Nephron progenitor cell (in vitro differentiated cells): Measurements from ENCODE around the gene TMEM203.

Source experiments
- DNase-seq: peaks from one replicate; pipeline ENCODE4 v3.0.0; 2021
- H3K27ac Mint-ChIP-seq: 2 replicates; pipeline ENCODE4 v1.8.0; 2021; ENCODE audit warnings: mild to moderate bottlenecking, moderate library complexity, mixed read lengths
- H3K27me3 Mint-ChIP-seq: 2 replicates; pipeline ENCODE4 v1.8.0; 2021; ENCODE audit warnings: mild to moderate bottlenecking, low read depth, mixed read lengths; ENCODE audit not compliant: poor library complexity
- H3K36me3 Mint-ChIP-seq: 2 replicates; pipeline ENCODE4 v1.8.0; 2021; ENCODE audit warnings: low read depth, mixed read lengths
- H3K4me1 Mint-ChIP-seq: 2 replicates; pipeline ENCODE4 v1.8.0; 2021; ENCODE audit warnings: mixed read lengths
- H3K4me3 Mint-ChIP-seq: 2 replicates; pipeline ENCODE4 v1.8.0; 2021; ENCODE audit warnings: mild to moderate bottlenecking, moderate library complexity, mixed read lengths
- H3K9me3 Mint-ChIP-seq: 2 replicates; pipeline ENCODE4 v1.8.0; 2021; ENCODE audit warnings: mild to moderate bottlenecking, moderate library complexity, mixed read lengths
- CTCF ChIP-seq: fragments of 200-600 bp; sonication (generic); IDR thresholded peaks from 2 replicates; pipeline ENCODE4 v1.5.0; 2021; ENCODE audit warnings: antibody characterized with exemption

The TMEM203 gene

GRCh38 chr9:137189297-137190295 lies 15.9 kb downstream of the TMEM203 start:
- Mint-ChIP-seq H3K27ac (peak overlapping the region; percentile 99), H3K4me3 (peak overlapping the region; percentile 96), H3K36me3 (peaks cover 4% of the 10 kb centered on the region), H3K9me3 (no peaks in the 10 kb centered on the region), H3K4me1 (peaks cover 33% of the 10 kb centered on the region), H3K27me3 (no peaks in the 10 kb centered on the region)
- TF ChIP-seq CTCF = no peak
- DNase-seq = no peak

GRCh38 chr9:137188490-137189296 lies 16.8 kb downstream of the TMEM203 start, which contains the start of the genes ANAPC2 and SSNA1:
Gene ANAPC2, minus strand, starts transcription at chr9:137188560. Its CDS starts 28 bp downstream, at chr9:137188532.
Gene SSNA1, plus strand, starts transcription at chr9:137188676. Its CDS starts 51 bp downstream, at chr9:137188727.
- Mint-ChIP-seq H3K4me3 (peak within 1 kb of the TSS; percentile 96), H3K36me3 (peaks cover 9% of the 10 kb centered on the region), H3K9me3 (no peaks in the 10 kb centered on the region), H3K27ac (peak within 1 kb of the TSS; percentile 99), H3K27me3 (no peaks in the 10 kb centered on the region), H3K4me1 (peaks cover 33% of the 10 kb centered on the region)
- no peak for TF ChIP-seq CTCF
- peak; percentile 97 for DNase-seq

GRCh38 chr9:137188086-137188489 lies 17.4 kb downstream of the TMEM203 start:
- H3K4me1 Mint-ChIP-seq = peaks cover 33% of the 10 kb centered on the region

GRCh38 chr9:137187386-137187785 lies 18.1 kb downstream of the TMEM203 start:
- Mint-ChIP-seq H3K36me3 (peaks cover 9% of the 10 kb centered on the region), H3K4me3 (peak overlapping the region; percentile 93), H3K4me1 (peaks cover 33% of the 10 kb centered on the region), H3K27me3 (no peaks in the 10 kb centered on the region), H3K27ac (peak overlapping the region; percentile 90), H3K9me3 (no peaks in the 10 kb centered on the region)
- TF ChIP-seq CTCF = no peak
- no peak for DNase-seq

More at GRCh38 chr9:137188086-137188489, 17.4 kb downstream of the TMEM203 start:
- DNase-seq = no peak
- Mint-ChIP-seq H3K4me3 (peak overlapping the region; percentile 93), H3K9me3 (no peaks in the 10 kb centered on the region), H3K27ac (peak overlapping the region; percentile 90), H3K27me3 (no peaks in the 10 kb centered on the region), H3K36me3 (peaks cover 9% of the 10 kb centered on the region)
- TF ChIP-seq CTCF = no peak

GRCh38 chr9:137186385-137186784 lies 19.1 kb downstream of the TMEM203 start:
- H3K9me3 Mint-ChIP-seq = no peaks in the 10 kb centered on the region
- H3K36me3 Mint-ChIP-seq = peaks cover 14% of the 10 kb centered on the region
- H3K4me1 Mint-ChIP-seq = peaks cover 33% of the 10 kb centered on the region
- H3K27ac Mint-ChIP-seq = no peak overlapping the region
- peak overlapping the region; percentile 93 for H3K4me3 Mint-ChIP-seq
- no peak for TF ChIP-seq CTCF
- H3K27me3 Mint-ChIP-seq = no peaks in the 10 kb centered on the region
- no peak for DNase-seq
